Activated CD8-positive, alpha-beta memory T cell treated with anti-CD3 and anti-CD28 coated beads, Interleukin-2, amount 50 U/mL, for 1 hour (primary cell): ENCODE measurements around the gene RHOG.
"Not testable (repeated sequence)": the region's sequence is repeated elsewhere in the genome, so short reads cannot be mapped to it uniquely, and the experiment has no call there.

Source experiments
- DNase-seq: peaks from one replicate; pipeline ENCODE4 v3.0.0-alpha.2; 2020; ENCODE audit errors: extremely low read depth

RHOG gene

DNA sequence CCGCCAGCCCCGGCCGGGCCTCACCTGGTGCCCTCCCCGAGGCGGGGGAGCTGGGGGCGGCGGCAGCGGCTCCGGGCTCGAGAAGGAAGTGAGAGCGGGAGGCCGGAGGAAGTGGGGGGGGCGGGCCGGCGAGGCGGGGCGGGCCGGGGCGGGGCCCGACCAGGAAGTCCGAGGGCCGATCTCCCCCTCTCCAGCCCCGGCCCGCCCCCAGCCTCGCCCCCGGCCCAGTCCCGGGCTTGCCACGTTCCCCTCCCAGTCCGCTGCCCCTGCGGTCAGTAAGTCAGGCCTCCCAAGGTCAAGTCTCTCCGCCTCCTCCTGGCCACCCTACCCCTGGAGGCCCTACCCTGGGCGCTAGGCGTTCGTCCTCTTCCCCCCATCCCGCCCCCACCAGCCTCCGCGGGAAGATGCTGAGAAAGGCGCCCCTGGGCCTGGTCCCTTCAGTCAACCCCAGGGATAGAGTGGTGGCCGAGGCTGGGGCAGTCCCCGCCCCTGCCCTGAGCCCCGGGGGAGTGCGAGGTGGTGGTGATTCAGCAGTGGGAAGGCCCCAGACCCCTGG is at the start of gene RHOG:
Gene RHOG, minus strand, starts transcription at position 90 of the 556 bp plus-strand sequence. CDS start 12,821 bp downstream, outside the sequence.
- DNase-seq: no peak

GRCh38 chr11:3890014-3890413 is 49.3 kb upstream of the RHOG start:
- DNase-seq: no peak

GRCh38 chr11:3888876-3889275 is 48.1 kb upstream of the RHOG start:
- no peak for DNase-seq

DNA sequence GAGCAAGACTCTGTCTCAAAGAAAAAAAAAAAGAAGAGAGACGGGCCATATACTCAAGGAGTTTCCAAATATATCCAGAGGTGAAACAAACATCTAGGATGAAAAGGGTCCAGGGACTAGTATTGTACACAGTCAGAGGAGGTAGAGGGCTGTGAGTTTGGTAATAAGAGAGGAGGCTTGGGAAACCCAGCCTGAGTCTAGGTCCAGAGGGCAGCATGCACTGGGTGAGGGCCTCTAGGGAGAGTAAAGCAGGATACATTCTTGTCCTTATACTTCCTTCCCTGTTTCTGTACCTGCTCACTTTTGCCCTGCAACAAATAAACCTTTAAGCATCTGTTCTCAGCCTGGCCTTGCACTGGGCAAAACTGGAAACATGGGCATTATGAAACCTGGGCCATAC is 46.2 kb upstream of the RHOG start:
- no peak for DNase-seq

DNA sequence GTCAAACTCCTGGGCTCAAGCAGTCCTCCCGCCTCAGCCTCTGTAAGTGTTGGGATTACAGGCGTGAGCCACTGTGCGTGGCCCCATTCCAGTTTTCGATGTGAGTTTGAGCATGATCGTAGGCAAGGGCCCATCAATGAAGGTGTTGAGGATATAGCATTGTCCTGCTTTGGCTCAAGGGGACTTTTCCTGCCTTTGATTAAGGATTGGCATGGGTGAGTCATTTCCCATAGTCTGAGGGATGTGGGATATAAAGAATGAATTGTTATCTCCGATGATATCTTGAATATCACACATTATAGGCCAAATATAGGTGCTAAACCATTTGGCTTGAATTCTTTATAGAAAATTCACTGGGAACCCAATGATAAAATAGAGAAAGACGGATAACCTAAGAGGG is 45.1 kb upstream of the RHOG start:
- no peak for DNase-seq

DNA sequence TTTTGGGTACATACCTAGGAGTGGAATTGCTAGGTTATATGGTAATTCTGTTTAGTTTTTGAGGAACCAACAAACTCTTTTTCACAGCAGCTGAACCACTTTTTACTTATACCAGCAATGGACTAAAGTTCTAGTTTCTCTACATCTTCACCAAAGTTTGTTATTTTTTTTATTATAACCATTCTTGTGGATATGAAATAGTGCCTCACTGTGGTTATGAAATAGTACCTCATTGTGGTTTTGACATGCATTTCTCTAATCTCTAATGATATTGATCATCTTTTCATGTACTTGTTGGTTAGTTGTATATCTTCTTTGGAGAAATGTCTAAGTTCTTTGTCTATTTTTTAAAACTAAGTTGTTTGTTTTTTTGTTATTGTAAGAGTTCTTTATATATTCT is 41.9 kb upstream of the RHOG start:
- no peak for DNase-seq

DNA sequence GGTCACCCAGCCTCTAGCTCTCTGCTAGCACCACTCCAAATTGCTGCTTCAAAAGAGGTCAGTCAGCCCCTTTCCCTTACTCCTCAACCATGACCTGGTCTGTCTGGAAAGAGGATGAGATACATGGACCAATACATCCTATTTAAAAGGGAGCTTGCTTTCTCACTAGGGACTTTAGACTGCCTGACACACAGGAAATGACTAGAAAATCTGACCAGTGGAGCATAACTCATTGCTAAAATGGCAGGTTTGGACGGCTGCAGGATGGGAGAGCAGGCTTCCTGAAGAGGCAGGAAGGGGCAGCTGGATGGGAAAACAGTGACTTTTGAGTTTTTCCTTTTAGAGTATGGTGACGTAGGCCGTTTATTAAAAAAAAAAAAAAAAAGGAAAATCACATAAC is 40.0 kb upstream of the RHOG start:
- no peak for DNase-seq

GRCh38 chr11:3879967-3880542 is 39.3 kb upstream of the RHOG start:
- no peak for DNase-seq

- no peak for DNase-seq
These were observed 38.6 kb upstream of the RHOG start for GRCh38 chr11:3879216-3879966.

DNA sequence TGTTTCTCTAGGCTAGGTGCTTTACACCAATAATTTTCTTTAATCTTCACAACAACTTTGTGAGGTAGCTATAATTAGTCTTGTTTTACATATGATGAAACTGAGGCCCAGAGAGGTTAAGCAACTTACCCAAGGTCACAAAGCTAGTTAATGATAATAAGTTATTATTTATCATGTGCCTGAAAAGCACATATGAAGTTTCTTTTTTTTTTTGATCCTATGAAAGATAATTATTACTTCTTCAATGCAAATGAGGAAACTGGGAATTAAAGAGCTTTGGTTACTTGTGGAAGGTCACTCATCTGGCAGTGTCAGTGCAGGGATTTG is 37.5 kb upstream of the RHOG start:
- no peak for DNase-seq

- no peak for DNase-seq
These were observed 36.9 kb upstream of the RHOG start for GRCh38 chr11:3877364-3878257.

GRCh38 chr11:3876613-3877012 is 35.9 kb upstream of the RHOG start:
- no peak for DNase-seq

DNA sequence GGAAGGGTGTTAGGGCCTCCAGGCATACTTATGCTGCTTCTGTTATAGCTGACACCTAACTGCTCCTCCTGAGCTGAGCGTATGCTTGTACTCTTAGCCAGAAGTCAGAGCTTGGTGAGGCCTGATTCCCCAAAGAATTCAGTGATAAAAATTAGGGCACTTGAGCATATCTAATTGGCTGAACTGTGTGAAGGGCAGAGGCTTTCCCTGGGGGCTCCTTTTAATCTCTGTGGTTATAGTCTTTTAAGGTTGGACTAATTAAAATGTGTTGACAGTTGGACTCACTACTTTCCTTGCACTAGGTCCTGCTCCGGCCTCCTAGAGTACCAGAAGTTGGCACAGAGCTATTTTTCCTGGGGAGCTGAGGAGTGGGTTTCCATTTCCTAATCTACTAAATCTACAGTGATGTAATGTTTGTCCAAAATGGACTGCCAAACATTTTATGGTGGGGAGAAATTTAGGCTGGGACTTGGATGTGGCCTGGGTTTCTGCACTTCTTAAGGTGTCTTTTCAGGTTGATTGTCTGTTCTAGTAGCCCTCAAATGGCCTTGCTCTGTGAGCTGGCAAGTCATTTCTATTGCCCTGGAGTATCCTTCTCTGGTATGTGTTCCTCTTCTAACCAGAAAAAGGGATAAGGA is 33.1 kb upstream of the RHOG start:
- no peak for DNase-seq

DNA sequence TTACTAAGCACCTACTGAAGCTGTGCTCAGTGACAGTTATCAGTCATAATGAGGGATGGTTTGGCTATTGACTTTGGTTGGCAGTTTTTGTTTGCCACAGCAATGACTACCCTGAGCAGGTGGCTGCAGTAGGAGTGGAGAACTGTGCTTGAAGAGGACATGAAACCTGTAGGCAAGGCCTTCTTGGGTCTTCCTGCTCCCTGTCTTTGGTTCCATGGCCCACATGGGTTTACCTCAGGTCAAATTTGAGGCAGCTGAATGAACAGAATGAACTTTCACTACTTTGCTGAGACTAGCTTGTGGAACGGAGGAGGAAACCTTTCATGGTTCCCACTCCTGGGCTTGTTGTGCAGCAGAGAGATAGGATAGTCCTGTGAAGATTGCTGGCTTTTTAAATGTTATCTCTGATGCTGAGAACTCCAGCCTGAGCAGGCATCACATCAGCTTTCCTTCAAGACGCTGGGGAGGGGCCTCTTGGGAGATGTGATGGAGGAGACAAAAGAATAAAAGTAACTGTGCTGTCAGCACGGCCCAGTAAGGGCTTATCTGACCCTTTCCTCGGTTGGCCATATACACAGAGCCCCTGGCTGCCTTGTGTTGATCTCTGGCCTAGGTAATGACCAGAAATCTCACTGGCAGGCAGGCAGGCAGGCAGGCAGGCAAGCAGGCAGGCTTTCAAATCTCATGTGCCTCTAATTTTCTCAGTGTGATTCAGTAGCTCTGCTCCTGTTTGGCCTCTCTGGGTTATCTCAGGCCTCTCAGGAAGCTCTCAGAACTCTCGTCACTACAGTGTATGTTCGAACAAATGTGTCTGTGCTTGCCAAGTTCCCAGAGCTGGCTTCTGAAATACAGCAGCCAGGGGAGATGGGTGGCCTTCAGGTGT is 26.7 kb upstream of the RHOG start:
- no peak for DNase-seq

GRCh38 chr11:3866836-3867208 is 26.1 kb upstream of the RHOG start:
- DNase-seq: no peak

- no peak for DNase-seq
These were observed 25.4 kb upstream of the RHOG start for GRCh38 chr11:3866206-3866605.

GRCh38 chr11:3865388-3866193 is 24.8 kb upstream of the RHOG start:
- DNase-seq: no peak

DNA sequence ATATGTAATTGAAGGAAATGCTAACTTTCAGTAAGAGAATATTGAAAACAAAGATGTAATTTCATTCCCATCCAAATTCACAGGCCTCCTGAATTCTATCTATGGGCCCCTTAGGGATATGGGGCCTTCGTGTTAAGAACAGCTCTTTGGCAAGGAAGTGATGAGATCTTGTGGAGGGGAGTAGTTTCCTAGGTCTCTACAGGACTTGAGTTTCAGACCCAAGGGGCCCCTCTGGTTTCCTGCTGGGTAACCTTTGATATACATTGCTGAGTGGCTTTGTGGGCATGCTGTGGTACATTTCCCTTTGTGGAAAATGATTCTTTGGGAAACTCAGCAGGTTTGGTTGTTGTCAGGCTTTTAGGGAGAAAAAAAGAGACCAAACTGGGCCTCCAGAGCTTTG is 20.9 kb upstream of the RHOG start:
- DNase-seq: no peak

GRCh38 chr11:3860898-3861393 is 20.2 kb upstream of the RHOG start:
- DNase-seq: not testable (repeated sequence)

DNA sequence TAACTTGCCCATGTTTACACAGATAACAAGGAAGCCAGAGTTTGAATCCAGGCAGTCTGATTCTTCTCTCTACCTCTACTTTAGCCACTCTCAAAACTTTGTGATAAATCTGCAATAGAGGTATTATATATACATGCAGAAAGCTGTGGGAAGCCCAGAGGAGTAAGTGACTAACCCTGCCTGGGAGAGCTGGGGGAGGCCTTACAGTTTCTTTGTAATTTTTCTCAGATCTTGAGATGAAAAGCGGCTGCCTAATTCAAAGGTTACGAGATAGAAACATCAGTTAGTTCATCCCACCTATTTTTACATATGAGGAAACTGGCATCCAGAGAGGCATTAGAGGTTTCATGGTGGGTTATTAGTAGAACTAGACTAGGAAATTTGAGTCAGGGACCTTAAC is 19.6 kb upstream of the RHOG start:
- DNase-seq: no peak
